GM18873 (cell line): ENCODE data around the gene ATG2A.

Experiments used
- ATAC-seq: cut with Tn5 transposase; IDR thresholded peaks from one replicate; pipeline ENCODE4 v1.9.1; 2021; ENCODE audit warnings: mild to moderate bottlenecking, moderate library complexity, moderate number of reproducible peaks; ENCODE audit not compliant: unreplicated experiment, low FRiP score

ATG2A gene

DNA sequence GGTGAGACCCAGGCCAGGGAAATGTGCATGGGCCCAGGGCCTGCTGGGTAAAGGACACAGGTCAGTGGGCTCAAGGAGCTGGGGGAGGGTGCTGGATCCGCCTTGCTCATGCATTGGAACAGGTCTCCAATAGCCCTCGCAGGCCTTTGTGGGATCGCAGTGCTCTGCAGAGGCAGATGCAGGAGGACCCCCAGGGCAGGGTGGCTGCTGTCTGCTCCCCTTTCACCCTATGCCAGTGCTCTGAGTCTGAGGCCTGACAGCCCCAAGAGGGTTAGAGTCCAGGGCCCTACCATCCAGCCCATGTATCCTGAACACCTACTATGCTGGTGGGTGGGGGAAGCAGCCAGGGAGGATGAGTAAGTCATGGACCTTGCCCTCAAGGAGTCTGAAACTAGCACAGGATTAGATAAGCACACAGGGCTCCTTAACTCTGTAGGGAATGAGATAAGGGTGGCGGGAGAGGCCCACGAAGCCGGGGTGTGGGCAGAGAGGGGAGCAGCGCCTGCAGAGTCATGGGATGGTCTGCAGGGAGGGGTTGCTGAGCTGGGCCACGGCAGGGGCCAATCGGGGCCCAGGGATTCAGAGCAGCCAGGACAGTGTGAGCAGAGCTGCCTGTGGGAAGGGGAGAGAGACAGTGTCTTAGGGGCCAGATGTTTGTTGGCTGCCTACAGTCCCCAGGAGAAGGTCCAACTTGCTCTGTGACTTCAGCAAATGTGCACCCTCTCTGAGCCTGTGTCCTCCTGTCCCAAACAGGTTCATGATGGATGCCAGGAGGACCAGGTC is 28.1 kb downstream of the ATG2A start:
- ATAC-seq: no peak

DNA sequence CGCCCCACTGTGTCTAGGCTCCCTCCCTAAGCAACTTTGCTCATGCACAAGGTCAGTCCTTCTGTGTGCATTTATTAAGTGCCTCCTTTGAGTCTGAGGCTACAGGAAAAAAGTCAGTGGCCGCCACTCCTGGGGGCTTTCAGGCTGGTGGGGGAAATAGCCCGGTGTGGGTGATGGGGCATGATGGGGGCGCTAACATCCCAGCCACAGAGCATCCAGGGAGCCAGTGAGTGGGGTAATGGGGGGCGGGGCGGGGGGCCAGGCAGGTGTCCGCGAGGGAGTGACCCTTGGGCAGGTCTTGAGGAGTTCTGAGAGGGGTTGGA is 28.6 kb downstream of the ATG2A start:
- ATAC-seq: no peak

DNA sequence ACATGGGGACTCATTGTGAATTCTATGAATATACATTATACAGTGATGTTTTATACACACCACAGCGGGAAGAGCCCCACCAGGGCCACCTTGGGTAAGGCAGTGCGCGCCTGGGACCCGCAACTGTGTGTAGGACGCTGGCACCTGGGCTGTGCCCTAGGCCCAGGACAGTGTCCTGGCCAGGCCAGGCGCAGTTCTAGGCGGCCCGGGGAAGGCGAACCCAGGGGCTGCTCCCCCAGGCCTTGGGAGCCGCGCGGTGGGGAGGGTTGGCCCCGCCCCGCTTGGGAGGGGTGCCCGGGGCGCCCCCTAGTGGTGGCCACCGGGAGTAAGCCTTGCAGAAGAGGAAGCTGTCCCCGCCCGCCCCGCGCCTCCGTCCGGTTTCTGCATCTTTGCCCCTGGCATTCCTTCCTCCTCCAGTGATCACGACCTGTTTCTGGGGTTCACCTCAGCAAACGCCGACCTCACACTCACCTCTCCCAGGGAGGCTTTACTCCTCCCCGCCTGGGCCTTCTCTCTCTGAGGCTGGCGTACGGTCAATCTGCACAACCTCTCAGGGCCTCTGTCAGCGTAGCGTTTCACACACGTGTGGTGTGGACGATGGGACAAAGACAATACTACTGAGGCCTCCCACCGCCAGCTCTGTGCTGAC is 29.1 kb downstream of the ATG2A start:
- ATAC-seq: peak; percentile 51

GRCh38 chr11:64887234-64887756 is 29.7 kb downstream of the ATG2A start:
- ATAC-seq: no peak

DNA sequence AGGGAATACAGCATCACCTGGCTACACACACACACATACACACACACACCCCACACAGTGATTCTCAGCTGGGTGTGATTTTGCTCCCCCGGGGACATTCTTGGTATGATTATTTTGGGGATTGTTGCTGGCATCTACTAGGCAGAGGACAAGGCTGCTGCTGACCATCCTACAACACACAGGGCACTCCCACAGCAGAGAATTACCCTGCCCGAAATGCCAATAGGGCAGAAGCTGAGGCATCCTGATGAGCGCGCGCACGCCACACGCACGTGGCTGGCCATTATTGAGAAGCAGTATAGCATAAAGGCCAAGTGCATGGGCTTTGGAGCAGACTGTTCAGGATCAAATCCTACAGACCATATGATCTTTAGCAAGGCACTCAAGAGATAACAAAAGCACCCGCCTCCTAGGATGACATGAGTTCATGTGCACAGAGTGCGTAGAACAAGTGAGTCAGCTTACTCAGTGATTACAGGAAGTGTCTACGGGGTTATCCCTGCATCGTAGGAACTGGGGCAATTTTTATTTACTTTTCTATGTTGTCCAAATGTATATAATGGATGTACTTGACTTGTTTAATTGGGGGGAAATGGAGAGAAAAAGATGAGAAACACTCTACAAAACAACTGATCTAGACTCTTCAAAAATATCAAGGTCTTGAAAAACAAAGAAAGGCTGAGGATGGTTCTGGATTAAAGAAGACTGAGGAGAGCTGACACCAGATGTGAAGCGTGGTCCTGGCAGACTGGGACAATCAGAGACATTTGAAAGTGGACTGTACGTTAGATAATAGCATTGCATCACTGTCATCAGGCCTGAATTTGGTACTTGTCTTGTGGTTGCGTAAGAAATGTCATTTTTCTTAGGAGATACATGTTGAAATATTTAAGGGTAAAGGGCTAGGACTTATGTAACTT is 31.4 kb downstream of the ATG2A start:
- ATAC-seq: no peak

DNA sequence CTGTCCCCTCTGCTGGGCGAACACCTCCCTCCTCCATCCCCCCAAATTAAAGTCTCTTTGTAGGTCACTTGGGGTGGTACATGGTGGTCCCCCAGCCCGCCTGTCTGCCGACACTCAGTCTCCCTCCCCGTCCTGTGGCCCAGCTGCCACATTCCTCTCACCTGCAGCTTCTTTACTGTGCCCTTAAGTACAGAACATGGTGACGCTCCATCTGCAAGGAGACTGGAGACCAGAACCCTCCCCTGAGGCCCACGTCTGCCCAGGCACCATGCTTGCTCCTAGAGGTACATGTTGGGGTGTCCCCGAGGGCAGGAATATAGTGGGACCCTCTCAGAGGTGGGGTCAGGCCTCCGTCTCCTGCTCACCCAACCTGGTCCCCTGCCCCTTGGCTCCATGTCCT is 33.0 kb downstream of the ATG2A start:
- ATAC-seq: no peak

GRCh38 chr11:64883575-64883974 is 33.4 kb downstream of the ATG2A start:
- no peak for ATAC-seq

DNA sequence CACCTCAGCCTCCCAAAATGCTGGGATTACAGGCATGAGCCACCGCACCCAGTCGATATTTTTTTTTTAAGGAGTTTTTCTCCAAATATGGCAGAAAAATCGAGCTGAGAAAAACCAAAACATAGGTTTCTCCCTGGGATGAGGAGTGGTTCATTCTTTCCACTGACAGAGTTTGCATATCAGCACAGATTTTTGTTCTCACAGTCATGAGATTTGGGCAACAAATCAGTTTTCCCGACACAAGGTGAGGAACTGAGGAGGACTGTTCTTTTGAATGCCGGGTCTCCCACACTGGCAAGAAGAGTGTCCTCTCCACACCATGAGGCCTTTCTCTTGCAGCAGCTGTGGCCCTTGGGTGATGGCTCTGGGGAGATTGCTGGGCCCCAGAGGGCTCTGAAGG is 34.8 kb downstream of the ATG2A start:
- no peak for ATAC-seq

- no peak for ATAC-seq
Measured at GRCh38 chr11:64881476-64881875, 35.5 kb downstream of the ATG2A start.

DNA sequence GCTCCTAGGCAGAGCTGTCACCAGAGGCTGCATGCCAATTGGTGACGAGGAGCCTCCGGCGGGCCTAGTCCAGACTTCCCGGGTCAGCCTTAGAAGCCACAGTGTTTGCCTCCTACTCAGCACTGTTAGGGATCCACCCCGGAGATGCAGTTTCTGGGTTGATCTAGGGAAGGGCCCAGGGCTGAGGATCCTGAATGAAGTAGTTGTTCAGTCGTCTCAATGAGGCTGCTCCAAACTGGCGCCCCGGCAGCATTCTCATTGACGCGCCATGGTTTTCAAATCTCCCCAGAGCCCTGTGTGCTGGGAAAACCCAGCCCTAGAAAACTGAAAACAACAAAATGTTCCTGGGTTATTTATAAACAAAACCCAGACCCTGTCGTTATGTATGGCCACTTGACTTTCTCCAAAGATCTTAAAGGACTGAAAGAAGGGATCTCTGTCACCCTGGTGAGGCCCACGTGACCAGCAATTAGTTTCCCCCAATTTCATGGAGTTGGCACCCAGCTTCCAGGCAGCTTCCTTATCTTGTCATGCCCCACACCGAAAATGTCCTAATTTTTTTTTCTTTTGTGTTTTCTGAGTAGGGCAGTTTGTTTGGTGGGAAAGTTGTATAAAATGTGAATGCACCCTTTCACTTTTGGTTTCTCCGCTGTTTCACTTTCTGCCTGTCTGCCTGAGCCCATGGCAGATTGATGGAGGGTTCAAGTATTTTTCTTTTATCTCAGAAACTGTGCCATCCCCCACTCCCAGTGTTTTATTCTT is 36.6 kb downstream of the ATG2A start:
- no peak for ATAC-seq

DNA sequence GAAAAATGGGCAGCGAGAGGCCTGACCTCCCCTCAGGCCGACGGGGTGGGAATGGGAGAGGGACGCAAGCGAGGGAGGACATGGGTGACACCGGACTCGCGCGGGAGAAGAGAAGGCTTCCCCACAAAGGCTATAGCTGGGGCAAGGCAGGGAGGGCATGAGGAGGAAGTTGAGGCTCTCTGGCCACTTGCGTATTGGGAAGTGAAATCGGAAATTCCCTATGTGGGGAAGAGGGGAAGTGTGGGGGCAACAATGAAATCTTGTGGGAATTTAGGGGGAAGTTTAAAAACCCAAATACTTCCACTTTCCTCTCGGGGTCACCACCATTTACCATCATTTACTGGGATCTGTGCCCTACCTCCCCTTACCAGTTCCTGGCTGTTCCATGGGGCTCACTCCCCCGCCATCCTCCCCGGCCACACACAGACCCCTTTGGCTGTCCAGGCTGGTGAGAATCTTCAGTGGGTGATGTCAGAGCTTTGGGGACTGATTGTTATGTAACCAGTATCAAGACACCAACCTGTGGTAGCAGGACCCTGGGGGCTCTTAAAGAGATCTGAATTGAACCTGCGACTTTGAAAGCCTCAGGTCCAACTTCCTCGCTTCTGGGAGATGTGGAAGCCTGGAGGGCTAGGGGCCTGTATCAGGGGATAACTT is 37.6 kb downstream of the ATG2A start:
- no peak for ATAC-seq

GRCh38 chr11:64878494-64879243 is 38.3 kb downstream of the ATG2A start, which contains the start of gene EHD1:
EHD1 (minus strand) TSS chr11:64878621; CDS start chr11:64878464, 157 bp downstream.
- peak; percentile 55 for ATAC-seq

- ATAC-seq: peak; percentile 25
Measured at GRCh38 chr11:64878223-64878493, 38.9 kb downstream of the ATG2A start.

GRCh38 chr11:64877390-64878222 is 39.4 kb downstream of the ATG2A start:
- ATAC-seq: no peak

GRCh38 chr11:64876835-64877341 is 40.1 kb downstream of the ATG2A start:
- no peak for ATAC-seq

DNA sequence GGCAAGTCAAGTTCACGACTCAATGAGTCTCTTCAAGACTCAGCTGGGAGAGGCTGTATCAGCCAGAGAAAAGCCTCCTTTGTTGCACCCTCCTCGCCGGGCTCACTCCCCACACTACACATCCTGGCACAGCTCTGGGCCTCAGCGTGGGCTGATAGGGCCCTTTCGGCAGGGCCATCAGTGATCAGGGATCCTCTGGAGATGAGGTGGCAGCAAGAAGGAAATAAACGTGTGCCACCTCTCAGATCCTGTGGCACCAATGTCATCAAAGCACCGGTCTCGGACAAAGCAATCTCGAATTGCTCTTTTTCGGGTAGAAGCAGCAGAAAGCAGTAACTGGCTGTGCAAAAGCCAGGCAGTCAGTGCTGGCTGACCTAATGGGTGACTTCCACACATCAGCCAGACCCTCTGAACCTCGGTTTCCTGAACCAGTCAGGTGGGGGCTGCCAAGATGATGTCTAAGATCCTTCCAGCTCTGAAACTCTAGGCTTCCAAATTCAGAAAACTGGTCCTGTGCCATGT is 40.7 kb downstream of the ATG2A start:
- no peak for ATAC-seq

DNA sequence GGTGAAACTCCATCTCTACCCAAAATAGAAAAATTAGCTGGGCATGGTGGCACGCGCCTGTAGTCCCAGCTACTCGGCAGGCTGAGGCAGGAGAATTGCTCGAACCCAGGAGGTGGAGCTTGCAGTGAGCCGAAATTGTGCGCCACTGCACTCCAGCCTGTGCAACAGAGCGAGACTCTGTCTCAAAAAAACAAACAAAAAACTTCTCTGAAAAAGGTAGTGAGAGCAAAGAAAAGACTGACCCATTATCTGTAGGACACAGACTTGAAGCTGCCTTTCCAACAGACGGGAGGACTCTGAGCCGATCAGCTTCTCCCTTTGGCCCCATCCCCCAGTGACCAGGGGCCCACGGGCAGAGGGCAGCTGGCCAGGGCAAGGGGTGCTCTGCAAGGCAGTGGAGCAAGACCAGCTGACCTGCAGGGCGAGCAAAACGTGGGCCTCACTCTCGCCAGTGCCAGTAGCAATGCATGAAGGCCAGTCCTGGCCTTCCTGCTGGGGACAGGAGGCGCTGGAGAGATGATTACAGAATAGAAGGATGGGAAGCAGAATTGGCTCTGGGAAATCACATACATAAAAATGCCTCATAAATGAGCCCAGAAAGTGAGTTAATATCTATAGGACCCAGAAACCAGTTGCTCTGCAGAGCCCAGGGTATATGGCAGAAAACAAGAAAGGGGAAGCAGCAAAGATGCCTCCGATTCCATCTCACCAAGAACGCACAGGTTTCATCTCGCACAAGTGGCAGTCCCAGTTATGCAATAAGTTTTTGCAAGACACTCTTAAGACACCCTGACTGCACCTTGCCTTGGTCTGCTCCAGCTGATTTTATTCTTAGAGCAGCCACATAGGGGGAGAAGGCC is 41.4 kb downstream of the ATG2A start:
- no peak for ATAC-seq
